ENCODE measurements around the gene ADGRD1.

DNA sequence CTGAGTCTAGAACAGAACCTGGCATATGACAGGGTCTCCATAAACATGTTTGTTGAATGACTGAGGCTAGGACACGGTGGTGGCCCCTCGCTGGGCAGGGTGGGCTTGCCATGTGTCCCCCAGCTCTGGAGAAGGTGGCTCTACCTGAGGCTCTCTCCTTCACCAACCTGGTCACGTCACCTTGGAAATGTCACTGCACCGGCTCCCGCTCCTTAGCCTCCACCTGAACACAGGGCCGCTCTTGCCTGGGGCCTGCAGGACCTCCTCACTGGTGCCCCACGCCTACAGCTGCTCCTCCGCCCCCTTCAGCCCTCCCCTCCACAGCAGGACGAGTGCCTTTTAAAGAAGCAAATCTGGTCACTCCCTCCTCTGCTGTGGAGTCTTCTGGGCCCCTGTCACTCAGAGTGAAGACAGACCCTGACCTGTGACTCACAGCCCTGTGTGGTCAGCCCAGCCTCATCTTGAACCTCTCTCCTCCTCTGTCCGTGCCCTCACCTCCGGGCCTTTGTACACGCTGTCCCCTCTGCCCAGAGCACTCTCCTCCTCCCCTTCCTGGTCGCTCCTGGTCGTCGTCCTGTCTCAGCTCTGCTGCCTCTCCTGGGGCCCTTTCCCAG, 81.0 kb downstream of the ADGRD1 start:
- TF ChIP-seq POLR2A (IDR thresholded peaks at IDR 0.05) (no peak), POLR2AphosphoS5 (IDR thresholded peaks at IDR 0.05; ENCODE audit: insufficient read depth in 1 of 2, low read depth in 1 of 2) (no peak)
- TF ChIP-seq, protein P1, sequence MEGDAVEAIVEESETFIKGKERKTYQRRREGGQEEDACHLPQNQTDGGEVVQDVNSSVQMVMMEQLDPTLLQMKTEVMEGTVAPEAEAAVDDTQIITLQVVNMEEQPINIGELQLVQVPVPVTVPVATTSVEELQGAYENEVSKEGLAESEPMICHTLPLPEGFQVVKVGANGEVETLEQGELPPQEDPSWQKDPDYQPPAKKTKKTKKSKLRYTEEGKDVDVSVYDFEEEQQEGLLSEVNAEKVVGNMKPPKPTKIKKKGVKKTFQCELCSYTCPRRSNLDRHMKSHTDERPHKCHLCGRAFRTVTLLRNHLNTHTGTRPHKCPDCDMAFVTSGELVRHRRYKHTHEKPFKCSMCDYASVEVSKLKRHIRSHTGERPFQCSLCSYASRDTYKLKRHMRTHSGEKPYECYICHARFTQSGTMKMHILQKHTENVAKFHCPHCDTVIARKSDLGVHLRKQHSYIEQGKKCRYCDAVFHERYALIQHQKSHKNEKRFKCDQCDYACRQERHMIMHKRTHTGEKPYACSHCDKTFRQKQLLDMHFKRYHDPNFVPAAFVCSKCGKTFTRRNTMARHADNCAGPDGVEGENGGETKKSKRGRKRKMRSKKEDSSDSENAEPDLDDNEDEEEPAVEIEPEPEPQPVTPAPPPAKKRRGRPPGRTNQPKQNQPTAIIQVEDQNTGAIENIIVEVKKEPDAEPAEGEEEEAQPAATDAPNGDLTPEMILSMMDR (IDR thresholded peaks at IDR 0.05), result no peak

All from vagina (tissue), 2 donors.